Endothelial cell of umbilical vein (primary cell): Measurements from ENCODE around the gene HEATR3. TPM values are rescaled to one million over a fixed set of nuclear protein-coding genes. Genes with fewer than 3 reads are reported as not detected.

Source experiments
- BruUV-seq: library from RNA; stranded (reverse); fragments of 400-500 nt; replicated peaks from 2 replicates; lab custom pipeline; 2021; lab: Mats Ljungman, UMichigan
- CTCF ChIA-PET: fragments of 300-600, 350-600 bp; sonication (Branson Sonifier 250); formaldehyde crosslinking; loops from one replicate; lab custom pipeline; 2021; ENCODE audit warnings: antibody characterized with exemption, inconsistent platforms; lab: Charles Lee
- POLR2A ChIA-PET: fragments of 300-600, 350-600 bp; sonication (Branson Sonifier 250); formaldehyde crosslinking; loops from one replicate; lab custom pipeline; 2021; ENCODE audit warnings: antibody characterized with exemption, inconsistent platforms; lab: Charles Lee
- DNase-seq: peaks from one replicate; pipeline ENCODE4 v3.0.0-alpha.2; 2011; ENCODE audit warnings: low read depth, low spot score
- FAIRE-seq: peaks from 2 replicates; lab custom pipeline; 2011; peaks lifted over from hg19 to GRCh38; lab: Jason Lieb, UNC
- H2AFZ ChIP-seq: 2 replicates; pipeline ENCODE4 v1.6.0; 2012; ENCODE audit warnings: low read depth, low read length, control low read depth, inconsistent platforms
- H3K27ac ChIP-seq: 2 replicates; pipeline ENCODE4 v1.5.1; 2011; ENCODE audit warnings: low read depth, mild to moderate bottlenecking, control low read depth, low read length, moderate library complexity; ENCODE audit not compliant: insufficient read depth
- H3K27me3 ChIP-seq, 2 experiments: 2 replicates each; pipeline versions ENCODE4 v1.6.0 to v1.6.1; 2011; ENCODE audit warnings: low read length in 2 of 2, mixed read lengths in 1 of 2; ENCODE audit not compliant: control insufficient read depth in 2 of 2, insufficient read depth in 2 of 2
- H3K36me3 ChIP-seq, 2 experiments: 2 replicates in 1 of 2; 3 replicates in 1 of 2; pipeline ENCODE4 v1.5.1; 2011; ENCODE audit warnings: low read length in 2 of 2, mild to moderate bottlenecking in 1 of 2, moderate library complexity in 1 of 2; ENCODE audit not compliant: control insufficient read depth in 2 of 2, insufficient read depth in 2 of 2; ENCODE audit errors: extremely low read depth in 1 of 2
- H3K4me1 ChIP-seq: 3 replicates; pipeline ENCODE4 v1.5.1; 2011; ENCODE audit warnings: mild to moderate bottlenecking, low read length; ENCODE audit not compliant: control insufficient read depth, insufficient read depth; ENCODE audit errors: extremely low read depth
- H3K4me2 ChIP-seq: 2 replicates; pipeline ENCODE4 v1.6.1; 2011; ENCODE audit warnings: low read length, control low read depth, mixed read lengths; ENCODE audit not compliant: insufficient read depth
- H3K4me3 ChIP-seq, 3 experiments: fragments of 200-600 bp in 1 of 3; sonication (generic), shearing (Covaris generic) in 1 of 3; replicated peaks in 1 of 3; 2 replicates each; pipeline ENCODE4 v1.5.1; 2011 to 2016; ENCODE audit warnings: control low read depth in 3 of 3, low read length in 3 of 3, mild to moderate bottlenecking in 2 of 3, inconsistent platforms in 1 of 3, low read depth in 1 of 3, moderate library complexity in 1 of 3; ENCODE audit not compliant: insufficient read depth in 1 of 3
- H3K79me2 ChIP-seq: 2 replicates; pipeline ENCODE4 v1.6.0; 2012; ENCODE audit warnings: low read length, inconsistent platforms; ENCODE audit not compliant: control insufficient read depth, insufficient read depth
- H3K9ac ChIP-seq: replicated peaks from 2 replicates; pipeline ENCODE3; 2011; ENCODE audit warnings: low read length, control low read depth; ENCODE audit not compliant: insufficient read depth; ENCODE audit errors: extremely low read depth
- H3K9me1 ChIP-seq: replicated peaks from 3 replicates; pipeline ENCODE4 v1.6.0; 2011; ENCODE audit warnings: mild to moderate bottlenecking, low read length; ENCODE audit not compliant: control insufficient read depth, insufficient read depth; ENCODE audit errors: extremely low read depth
- H3K9me3 ChIP-seq: replicated peaks from 2 replicates; pipeline ENCODE4 v1.5.1; 2012; ENCODE audit warnings: low read length, inconsistent platforms; ENCODE audit not compliant: control insufficient read depth, insufficient read depth
- H4K20me1 ChIP-seq: replicated peaks from 2 replicates; pipeline ENCODE3; 2011; ENCODE audit warnings: mild to moderate bottlenecking, low read length; ENCODE audit not compliant: control insufficient read depth, insufficient read depth; ENCODE audit errors: extremely low read depth
- EZH2 ChIP-seq: IDR thresholded peaks from 2 replicates; pipeline ENCODE4 v1.6.1; 2012; ENCODE audit warnings: borderline replicate concordance, low read depth, mild to moderate bottlenecking, moderate library complexity, low read length, inconsistent platforms; ENCODE audit not compliant: severe bottlenecking
- FOS ChIP-seq: IDR thresholded peaks from 2 replicates; pipeline ENCODE4 v1.6.1; 2011; ENCODE audit warnings: mild to moderate bottlenecking, low read length, moderate library complexity, borderline replicate concordance; ENCODE audit not compliant: insufficient read depth
- GATA2 ChIP-seq: IDR thresholded peaks from 2 replicates; pipeline ENCODE4 v1.7.0; 2011; ENCODE audit warnings: low read depth, mild to moderate bottlenecking, moderate library complexity, mixed read lengths, low read length; ENCODE audit not compliant: insufficient read length, insufficient read depth
- JUN ChIP-seq: IDR thresholded peaks from 2 replicates; pipeline ENCODE4 v1.6.1; 2011; ENCODE audit warnings: borderline replicate concordance, low read depth; ENCODE audit not compliant: insufficient read length, insufficient read depth
- MYC ChIP-seq: IDR thresholded peaks from one replicate; pipeline ENCODE4 v1.6.1; 2011; ENCODE audit warnings: mild to moderate bottlenecking, low read depth, low read length
- POLR2A ChIP-seq: IDR thresholded peaks from 2 replicates; pipeline ENCODE4 v1.6.1; 2012; ENCODE audit warnings: low read depth, mild to moderate bottlenecking, control low read depth, low read length
- POLR2AphosphoS5 ChIP-seq: IDR thresholded peaks from 2 replicates; pipeline ENCODE4 v1.6.1; 2012; ENCODE audit warnings: low read depth, mild to moderate bottlenecking, control low read depth, low read length, moderate library complexity; ENCODE audit not compliant: insufficient read depth
- dilution Hi-C: fragments of 300-500 bp; cut with MboI; formaldehyde crosslinking; loops from one replicate; pipeline ENCODE4 v1.15.0; 2019; ENCODE audit warnings: low sequenced_read_pairs; ENCODE audit not compliant: extremely low pct_ligation_motif_present
- intact Hi-C: fragments of 100-400 bp; cut with micrococcal nuclease; formaldehyde crosslinking; loops from one replicate; pipeline ENCODE4 v1.10.0; 2022
- polyA plus RNA-seq, 4 experiments: library from polyadenylated mRNA; depleted of rRNA in 3 of 4; stranded (reverse) in 3 of 4; unstranded in 1 of 4; fragments of >200 nt; gene quantifications; 2 replicates each; pipeline versions ENCODE4 v1.2.1 to v1.2.3, GENCODE V29; 2011 to 2012; ENCODE audit warnings: missing spikeins in 1 of 4
- total RNA-seq: library from RNA; stranded (reverse); gene quantifications from 2 replicates; pipeline ENCODE4 v1.2.3, GENCODE V29; 2021
- TF ChIP-seq, protein P1 (sequence below): IDR thresholded peaks from 2 replicates; pipeline ENCODE4 v1.6.1; 2011; ENCODE audit not compliant: insufficient read depth, insufficient read length
- TF ChIP-seq, protein P2 (sequence below), 2 donors: IDR thresholded peaks; 1 replicate in 1 of 2; 2 replicates in 1 of 2; pipeline ENCODE4 v1.5.1; 2011; ENCODE audit warnings: low read length in 2 of 2, mild to moderate bottlenecking in 2 of 2, moderate library complexity in 2 of 2, control low read depth in 1 of 2, inconsistent platforms in 1 of 2, low read depth in 1 of 2; ENCODE audit not compliant: insufficient read depth in 1 of 2; ENCODE audit errors: extremely low read depth in 1 of 2

Gene HEATR3
- total and polyA plus RNA-seq, 2 donors (not counting 3 experiments of a cell fraction or from before 2014, with no cell fraction given) = 6.7 to 23.1 TPM

- H3K9me1 ChIP-seq = no peaks in the 10 kb centered on the region
- intact Hi-C loops (loop anchor here (1.0 to 5.0 kb wide), 7 partner anchors 39 to 640 kb away; partner anchors contain the start of genes BRD7 and TENT4B), dilution Hi-C loops (no loop called here)
- peak overlapping the region; percentile 79 for H3K4me2 ChIP-seq
- H3K27me3 ChIP-seq = peaks cover 2 to 5% of the 10 kb centered on the region in 2 experiments
- ChIA-PET POLR2A (interaction anchor here (0.6 to 1.1 kb wide), 3 partner anchors 40 to 327 kb away, joined by 3 to 4 read pairs (median 3); partner anchors contain the start of gene HEATR3), CTCF (interaction anchor here (0.6 to 6.4 kb wide), 72 partner anchors 10 to 781 kb away, joined by 3 to 132 read pairs (median 4); partner anchors contain the start of genes BRD7, HEATR3 and TENT4B)
- H3K4me3 ChIP-seq = peak overlapping the region; percentile 86 to 94 (median 93)
- H3K9me3 ChIP-seq = no peaks in the 10 kb centered on the region
- FAIRE-seq = no peak
- H3K79me2 ChIP-seq = peaks cover 32% of the 10 kb centered on the region
- peak overlapping the region; percentile 8 for H3K27ac ChIP-seq
- no TSS peak for BruUV-seq
- no peak for DNase-seq
- peak overlapping the region; percentile 72 for H2AFZ ChIP-seq
- H3K9ac ChIP-seq = peak overlapping the region; percentile 79
- H4K20me1 ChIP-seq = no peaks in the 10 kb centered on the region
- TF ChIP-seq, protein P1, sequence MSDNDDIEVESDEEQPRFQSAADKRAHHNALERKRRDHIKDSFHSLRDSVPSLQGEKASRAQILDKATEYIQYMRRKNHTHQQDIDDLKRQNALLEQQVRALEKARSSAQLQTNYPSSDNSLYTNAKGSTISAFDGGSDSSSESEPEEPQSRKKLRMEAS = no peak
- TF ChIP-seq FOS (no peak), POLR2AphosphoS5 (no peak), GATA2 (no peak), POLR2A (no peak), MYC (no peak), EZH2 (no peak), JUN (no peak)
- TF ChIP-seq, protein P2, sequence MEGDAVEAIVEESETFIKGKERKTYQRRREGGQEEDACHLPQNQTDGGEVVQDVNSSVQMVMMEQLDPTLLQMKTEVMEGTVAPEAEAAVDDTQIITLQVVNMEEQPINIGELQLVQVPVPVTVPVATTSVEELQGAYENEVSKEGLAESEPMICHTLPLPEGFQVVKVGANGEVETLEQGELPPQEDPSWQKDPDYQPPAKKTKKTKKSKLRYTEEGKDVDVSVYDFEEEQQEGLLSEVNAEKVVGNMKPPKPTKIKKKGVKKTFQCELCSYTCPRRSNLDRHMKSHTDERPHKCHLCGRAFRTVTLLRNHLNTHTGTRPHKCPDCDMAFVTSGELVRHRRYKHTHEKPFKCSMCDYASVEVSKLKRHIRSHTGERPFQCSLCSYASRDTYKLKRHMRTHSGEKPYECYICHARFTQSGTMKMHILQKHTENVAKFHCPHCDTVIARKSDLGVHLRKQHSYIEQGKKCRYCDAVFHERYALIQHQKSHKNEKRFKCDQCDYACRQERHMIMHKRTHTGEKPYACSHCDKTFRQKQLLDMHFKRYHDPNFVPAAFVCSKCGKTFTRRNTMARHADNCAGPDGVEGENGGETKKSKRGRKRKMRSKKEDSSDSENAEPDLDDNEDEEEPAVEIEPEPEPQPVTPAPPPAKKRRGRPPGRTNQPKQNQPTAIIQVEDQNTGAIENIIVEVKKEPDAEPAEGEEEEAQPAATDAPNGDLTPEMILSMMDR (IDR thresholded peaks at IDR 0.05; ENCODE audit: extremely low read depth in 1 of 2, insufficient read depth in 1 of 2, low read depth in 1 of 2, low read length in 2 of 2) = no peak
- peaks cover 0 to 2% of the 10 kb centered on the region in 2 experiments for H3K36me3 ChIP-seq
- H3K4me1 ChIP-seq = peaks cover 13% of the 10 kb centered on the region
Observed at GRCh38 chr16:50025537-50025931, 40.2 kb upstream of the HEATR3 start.
